Adrenal gland (tissue), 5 donors: ENCODE results near the gene ZNF681.

Experiments used
- CTCF ChIP-seq, 6 experiments: fragments of 450-650 bp in 4 of 6; fragments of 200-600 bp in 2 of 6; sonication (generic) in 1 of 6; IDR thresholded peaks; 1 replicate in 5 of 6; 2 replicates in 1 of 6; pipeline versions ENCODE4 v1.5.1 to v1.8.0; 2016 to 2021; ENCODE audit warnings: antibody characterized with exemption in 6 of 6, mild to moderate bottlenecking in 2 of 6, moderate library complexity in 1 of 6
- POLR2A ChIP-seq, 2 donors: fragments of 450-650 bp; IDR thresholded peaks; one replicate each; pipeline ENCODE4 v1.6.1; 2017; ENCODE audit warnings: antibody characterized with exemption in 2 of 2, mild to moderate bottlenecking in 2 of 2, moderate library complexity in 1 of 2
- donor health status: DM: no; HTN: no; CAD: no.

GRCh38 chr19:23698711-23699520 lies 59.8 kb downstream of the ZNF681 start:
- no peak for TF ChIP-seq CTCF (IDR thresholded peaks at IDR 0.05)
- no peak for TF ChIP-seq POLR2A (IDR thresholded peaks at IDR 0.05)
